A549 treated with ZK216348 at 1 μM for 4 hours (cell line): ENCODE measurements around the gene PUS1. TPM values are rescaled to one million over a fixed set of nuclear protein-coding genes. Genes with fewer than 3 reads are reported as not detected.

ENCODE experiments used
- total RNA-seq: library from RNA; stranded (reverse); fragments of 200-300 nt; extraction: Qiagen RNA extraction; gene quantifications from 5 replicates; pipeline ENCODE4 v1.2.3, GENCODE V29; 2022; ENCODE audit warnings: low read depth

Gene PUS1
- total RNA-seq = 47.1 to 85.0 TPM (median 80.8 TPM) in 5 replicates

GRCh38 chr12:131928711-131929580 is at the start of gene PUS1:
Gene PUS1, plus strand, starts transcription at chr12:131929276. Its CDS starts 447 bp downstream, at chr12:131929723.

DNA sequence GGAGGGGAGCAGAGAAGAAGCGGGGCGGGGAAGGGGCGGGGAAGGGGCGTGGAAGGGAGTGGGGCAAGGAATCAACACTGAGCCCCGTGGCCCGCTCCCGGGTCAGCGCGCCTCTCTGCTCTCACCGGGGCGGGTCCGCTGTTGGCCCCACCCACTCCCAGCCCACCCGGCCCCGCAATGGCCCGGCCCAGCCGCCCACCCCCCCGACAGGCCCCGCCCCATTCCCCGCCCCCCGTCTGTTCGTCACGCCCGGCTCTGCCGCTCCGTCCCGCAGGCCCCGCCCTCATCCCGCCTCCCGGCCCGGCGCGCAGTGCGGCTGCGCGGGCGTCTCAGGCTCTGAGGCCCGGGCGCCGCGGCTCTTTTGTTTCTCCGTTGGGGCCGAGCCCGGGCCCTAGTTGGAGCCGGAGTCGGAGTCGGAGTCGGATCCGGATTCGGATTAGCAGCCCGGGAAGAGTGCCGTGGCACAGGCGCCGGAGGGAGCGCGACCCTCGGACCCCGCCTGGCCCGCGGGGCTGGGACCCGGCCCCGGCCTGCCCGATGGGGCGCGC is 34.7 kb upstream of the PUS1 start, which contains the start of gene ULK1:
Gene ULK1 (plus strand): TSS at position 310 of the 548 bp plus-strand sequence. CDS start 380 bp downstream, outside the sequence.

GRCh38 chr12:131949431-131950181 is 20.5 kb downstream of the PUS1 start, which contains the start of gene EP400:
Gene EP400, plus strand, starts transcription at chr12:131949942. Its CDS starts 10,678 bp downstream, at chr12:131960620.

Other genes starting within 250 kb of the PUS1 start
- gene SFSWAP, start 218.2 kb upstream of the PUS1 start, total RNA-seq = 25.5 to 31.4 TPM (median 29.6 TPM) in 5 replicates
- gene MMP17, start 100.9 kb upstream of the PUS1 start, total RNA-seq = 5.3 to 13.0 TPM (median 12.3 TPM) in 5 replicates
- 15.4 to 36.4 TPM (median 32.2 TPM) in 5 replicates for gene ULK1, start 34.7 kb upstream of the PUS1 start, total RNA-seq
- 21.8 to 28.3 TPM (median 26.4 TPM) in 5 replicates for gene EP400, start 20.7 kb downstream of the PUS1 start, total RNA-seq
- gene DDX51, start 215.0 kb downstream of the PUS1 start, total RNA-seq = 17.6 to 30.0 TPM (median 26.7 TPM) in 5 replicates
- gene NOC4L, start 215.2 kb downstream of the PUS1 start, total RNA-seq = 26.6 to 64.7 TPM (median 62.6 TPM) in 5 replicates